Activated T-cell treated with anti-CD3 and anti-CD28 coated beads, Interleukin-2, amount 50 U/mL, for 72 hours (primary cell): ENCODE data around the gene GANC. TPM values are rescaled to one million over a fixed set of nuclear protein-coding genes. Genes with fewer than 3 reads are reported as not detected.
A peak's percentile ranks its signal among the peaks of the same experiment; 100 is the strongest.
"Not testable (repeated sequence)": the region's sequence is repeated elsewhere in the genome, so short reads cannot be mapped to it uniquely, and the experiment has no call there.

Experiments used
- ATAC-seq, 2 donors: fragments of 150-1000 bp; cut with Tn5 transposase; replicated peaks in 1 of 2; 2 replicates each; pipeline ENCODE4 v1.10.0; 2021; ENCODE audit warnings: moderate library complexity in 2 of 2, mild to moderate bottlenecking in 1 of 2
- DNase-seq, 2 donors: peaks; one replicate each; pipeline ENCODE4 v3.0.0; 2021 to 2022; ENCODE audit warnings: mixed read lengths in 1 of 2
- H3K27ac Mint-ChIP-seq: one replicate; pipeline ENCODE4 v1.8.0; 2022; ENCODE audit warnings: mild to moderate bottlenecking, moderate library complexity, mixed read lengths
- H3K27me3 Mint-ChIP-seq: one replicate; pipeline ENCODE4 v1.8.0; 2022; ENCODE audit warnings: low read depth, mixed read lengths
- H3K36me3 Mint-ChIP-seq, 2 donors: one replicate each; pipeline ENCODE4 v1.8.0; 2022; ENCODE audit warnings: mixed read lengths in 2 of 2, mild to moderate bottlenecking in 1 of 2; ENCODE audit not compliant: insufficient read depth in 2 of 2
- H3K4me1 Mint-ChIP-seq: one replicate; pipeline ENCODE4 v1.8.0; 2022; ENCODE audit warnings: low read depth, mixed read lengths
- H3K4me3 Mint-ChIP-seq, 2 donors: one replicate each; pipeline ENCODE4 v1.8.0; 2022; ENCODE audit warnings: mild to moderate bottlenecking in 2 of 2, mixed read lengths in 2 of 2, moderate library complexity in 2 of 2
- H3K9me3 Mint-ChIP-seq, 2 donors: one replicate each; pipeline ENCODE4 v1.8.0; 2022; ENCODE audit warnings: mixed read lengths in 2 of 2
- total RNA-seq, 2 donors: library from RNA; stranded (reverse); gene quantifications; one replicate each; pipeline ENCODE4 v1.2.3, GENCODE V29; 2022

The GANC gene, protein sequence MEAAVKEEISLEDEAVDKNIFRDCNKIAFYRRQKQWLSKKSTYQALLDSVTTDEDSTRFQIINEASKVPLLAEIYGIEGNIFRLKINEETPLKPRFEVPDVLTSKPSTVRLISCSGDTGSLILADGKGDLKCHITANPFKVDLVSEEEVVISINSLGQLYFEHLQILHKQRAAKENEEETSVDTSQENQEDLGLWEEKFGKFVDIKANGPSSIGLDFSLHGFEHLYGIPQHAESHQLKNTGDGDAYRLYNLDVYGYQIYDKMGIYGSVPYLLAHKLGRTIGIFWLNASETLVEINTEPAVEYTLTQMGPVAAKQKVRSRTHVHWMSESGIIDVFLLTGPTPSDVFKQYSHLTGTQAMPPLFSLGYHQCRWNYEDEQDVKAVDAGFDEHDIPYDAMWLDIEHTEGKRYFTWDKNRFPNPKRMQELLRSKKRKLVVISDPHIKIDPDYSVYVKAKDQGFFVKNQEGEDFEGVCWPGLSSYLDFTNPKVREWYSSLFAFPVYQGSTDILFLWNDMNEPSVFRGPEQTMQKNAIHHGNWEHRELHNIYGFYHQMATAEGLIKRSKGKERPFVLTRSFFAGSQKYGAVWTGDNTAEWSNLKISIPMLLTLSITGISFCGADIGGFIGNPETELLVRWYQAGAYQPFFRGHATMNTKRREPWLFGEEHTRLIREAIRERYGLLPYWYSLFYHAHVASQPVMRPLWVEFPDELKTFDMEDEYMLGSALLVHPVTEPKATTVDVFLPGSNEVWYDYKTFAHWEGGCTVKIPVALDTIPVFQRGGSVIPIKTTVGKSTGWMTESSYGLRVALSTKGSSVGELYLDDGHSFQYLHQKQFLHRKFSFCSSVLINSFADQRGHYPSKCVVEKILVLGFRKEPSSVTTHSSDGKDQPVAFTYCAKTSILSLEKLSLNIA (N-terminal part only)
- total RNA-seq: 10 to 100 TPM; 27.3 to 34.1 TPM

DNA sequence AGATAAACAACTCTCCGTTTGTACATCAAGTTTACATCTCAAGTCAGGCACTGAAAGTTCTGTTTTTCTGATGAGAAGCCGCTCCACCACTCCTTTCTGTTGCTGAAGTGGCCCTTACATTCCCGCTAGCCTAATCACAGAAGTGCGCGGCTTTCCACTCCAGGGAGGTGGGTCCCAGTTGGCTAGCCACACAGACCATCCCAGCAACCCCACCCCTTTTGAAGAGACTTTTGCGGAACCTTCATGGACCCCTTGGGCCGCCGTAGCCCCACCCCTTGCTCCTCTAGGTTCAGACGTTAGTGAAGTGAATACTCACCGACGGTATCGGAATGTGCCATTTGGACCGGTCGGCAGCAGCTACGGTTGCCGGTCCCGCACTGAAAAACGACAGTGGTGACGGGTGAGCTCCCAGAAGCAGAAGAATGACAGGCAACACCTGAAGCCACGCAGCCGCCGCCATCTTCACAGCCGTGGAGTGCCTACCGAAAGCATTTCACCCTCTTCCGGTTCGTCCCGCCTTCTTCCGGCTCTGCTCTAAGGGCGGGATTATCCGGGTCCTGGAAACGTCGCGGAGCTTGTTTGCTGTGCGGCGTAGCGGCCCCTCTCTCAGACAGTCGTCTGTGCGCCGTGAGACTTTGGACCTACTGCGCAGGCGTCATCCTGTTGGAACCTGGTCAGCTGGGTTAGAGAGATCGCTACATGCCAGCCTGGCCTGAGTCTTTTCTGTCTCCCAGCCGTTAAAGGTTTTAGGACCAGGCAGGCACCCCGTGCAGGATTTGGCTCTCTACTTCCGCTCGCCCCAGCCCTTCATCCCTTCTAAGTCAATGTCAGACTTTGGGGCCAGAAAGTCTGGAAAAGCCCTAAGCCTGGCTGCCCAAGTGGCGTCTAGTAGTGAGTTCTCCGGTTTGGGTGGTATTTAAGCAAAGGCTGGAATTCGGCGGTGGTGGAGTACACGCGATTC, at the start of gene GANC, which contains the start of gene TMEM87A:
TSS of gene GANC (plus strand) at position 263 of the 961 bp plus-strand sequence. CDS start 1,281 bp downstream, outside the sequence.
TSS of gene TMEM87A (minus strand) at position 495 of the 961 bp plus-strand sequence. CDS start at position 460, 35 bp downstream.
- no peaks in the 10 kb centered on the region for H3K27me3 Mint-ChIP-seq
- peaks cover 62% of the 10 kb centered on the region for H3K4me1 Mint-ChIP-seq
- peak within 1 kb of the TSS; percentile 97 for H3K27ac Mint-ChIP-seq
- ATAC-seq: peak; percentile 96 to 97
- no peaks in the 10 kb centered on the region for H3K9me3 Mint-ChIP-seq
- DNase-seq: peak; percentile 93 to 97
- peaks cover 0 to 8% of the 10 kb centered on the region in 2 donors for H3K36me3 Mint-ChIP-seq
- peak within 1 kb of the TSS; percentile 92 to 96 for H3K4me3 Mint-ChIP-seq

DNA sequence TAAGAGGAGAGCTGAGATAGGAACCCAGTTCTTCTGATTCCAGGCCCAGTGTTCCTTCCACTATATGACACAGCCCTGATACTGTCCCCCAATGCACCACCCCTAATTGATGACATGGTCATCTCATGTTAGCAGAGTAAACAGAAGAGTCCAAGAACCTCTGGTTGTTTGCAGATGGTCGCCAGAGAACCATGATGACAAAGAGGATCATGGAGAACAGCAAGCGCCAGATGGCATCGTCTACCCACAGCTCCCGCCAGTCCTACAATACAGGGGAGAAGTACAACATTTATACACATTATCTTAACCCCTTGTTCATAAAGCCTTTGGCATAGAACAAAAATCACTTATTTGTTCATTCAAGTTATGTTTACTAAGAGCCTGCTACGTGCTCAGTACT, 46.4 kb upstream of the GANC start:
- no peak for DNase-seq
- Mint-ChIP-seq H3K27me3 (no peaks in the 10 kb centered on the region), H3K9me3 (no peaks in the 10 kb centered on the region), H3K27ac (no peak overlapping the region), H3K4me1 (no peaks in the 10 kb centered on the region), H3K4me3 (no peak overlapping the region), H3K36me3 (peaks cover 3 to 11% of the 10 kb centered on the region in 2 donors)
- no peak for ATAC-seq

DNA sequence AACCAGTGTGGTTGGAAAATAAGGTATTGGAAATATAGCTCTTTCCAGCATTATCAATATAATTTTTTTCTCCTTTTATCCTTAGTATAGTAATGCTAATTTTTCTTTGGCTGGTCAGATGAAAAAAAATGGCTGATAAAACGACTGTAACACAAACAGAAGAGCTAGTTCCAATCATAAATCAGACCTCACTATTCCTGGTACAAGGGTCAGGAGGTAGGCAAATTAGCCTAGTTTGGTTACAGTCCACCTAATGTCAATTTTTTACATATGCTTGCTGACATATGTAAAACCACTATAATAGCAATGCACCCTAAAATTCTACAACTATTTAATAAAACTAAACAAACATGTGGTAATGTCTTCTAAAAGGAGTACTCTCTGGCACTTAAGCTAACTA, 45.0 kb upstream of the GANC start:
- ATAC-seq (no peak), DNase-seq (no peak)
- Mint-ChIP-seq H3K36me3 (peaks cover 3 to 11% of the 10 kb centered on the region in 2 donors), H3K27ac (no peak overlapping the region), H3K9me3 (no peaks in the 10 kb centered on the region), H3K4me3 (no peak overlapping the region), H3K4me1 (no peaks in the 10 kb centered on the region), H3K27me3 (no peaks in the 10 kb centered on the region)

DNA sequence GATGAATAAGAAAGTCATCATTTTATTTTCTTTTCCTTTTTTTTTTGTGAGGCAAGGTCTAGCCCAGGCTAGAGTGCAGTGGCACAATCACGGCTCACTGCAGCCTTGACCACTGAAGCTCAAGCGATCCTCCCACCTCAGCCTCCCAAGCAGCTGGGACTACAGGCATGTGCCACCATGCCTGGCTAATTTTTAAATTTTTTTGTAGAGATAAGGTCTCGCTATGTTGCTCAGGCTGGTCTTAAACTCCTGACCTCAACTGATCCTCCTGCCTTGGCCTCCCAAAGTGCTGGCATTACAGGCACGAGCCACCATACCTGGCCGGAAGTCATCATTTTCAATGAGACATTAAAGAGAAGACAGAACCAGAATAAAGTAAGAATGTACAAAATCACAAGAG, 44.0 kb upstream of the GANC start:
- DNase-seq, H3K4me3 Mint-ChIP-seq, H3K27ac Mint-ChIP-seq, H3K4me1 Mint-ChIP-seq, H3K9me3 Mint-ChIP-seq, H3K27me3 Mint-ChIP-seq, ATAC-seq: not testable (repeated sequence)
- H3K36me3 Mint-ChIP-seq: peaks cover 3 to 11% of the 10 kb centered on the region in 2 donors

DNA sequence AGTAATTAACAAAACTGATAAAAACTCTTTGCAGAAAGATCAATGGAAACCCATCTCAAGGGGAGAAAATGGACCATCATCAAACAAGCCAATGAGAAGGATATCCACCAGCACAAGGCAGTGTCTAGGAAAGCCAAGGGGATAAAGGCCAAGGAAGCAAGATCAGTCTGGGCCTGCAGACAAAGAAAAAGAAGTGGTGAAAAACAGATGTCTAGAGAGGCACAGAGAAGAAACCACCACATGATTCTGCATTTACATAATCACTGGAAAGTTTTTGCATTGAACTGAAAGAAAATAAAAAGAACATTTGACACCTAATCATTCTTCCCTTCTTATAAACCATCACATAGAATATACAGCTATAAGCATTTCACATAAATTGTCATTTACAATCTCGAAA, 41.9 kb upstream of the GANC start:
- Mint-ChIP-seq H3K4me3 (no peak overlapping the region), H3K27me3 (no peaks in the 10 kb centered on the region), H3K27ac (no peak overlapping the region), H3K9me3 (no peaks in the 10 kb centered on the region), H3K36me3 (peaks cover 6 to 8% of the 10 kb centered on the region in 2 donors), H3K4me1 (no peaks in the 10 kb centered on the region)
- DNase-seq (no peak), ATAC-seq (no peak)

DNA sequence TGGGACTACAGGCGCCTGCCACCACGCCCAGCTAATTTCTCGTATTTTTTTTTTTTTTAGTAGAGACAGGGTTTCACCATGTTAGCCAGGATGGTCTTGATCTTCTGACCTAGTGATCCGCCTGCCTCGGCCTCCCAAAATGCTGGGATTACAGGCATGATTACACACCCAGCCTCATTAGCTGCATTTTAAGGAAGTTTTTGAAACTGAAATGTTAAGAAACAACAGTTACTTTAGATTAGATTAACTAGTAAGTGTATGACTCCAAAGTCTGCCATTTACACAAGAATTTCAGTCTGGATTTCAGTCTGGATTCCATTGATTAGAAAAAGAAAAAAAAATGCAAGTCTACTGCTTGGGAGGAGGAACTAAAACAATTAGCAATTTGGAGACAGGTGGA, 40.4 kb upstream of the GANC start:
- no peak for ATAC-seq
- H3K36me3 Mint-ChIP-seq: peaks cover 4 to 10% of the 10 kb centered on the region in 2 donors
- H3K9me3 Mint-ChIP-seq: no peaks in the 10 kb centered on the region
- no peaks in the 10 kb centered on the region for H3K4me1 Mint-ChIP-seq
- peak overlapping the region; percentile 61 for H3K27ac Mint-ChIP-seq
- H3K27me3 Mint-ChIP-seq: no peaks in the 10 kb centered on the region
- H3K4me3 Mint-ChIP-seq: no peak overlapping the region
- DNase-seq: no peak

DNA sequence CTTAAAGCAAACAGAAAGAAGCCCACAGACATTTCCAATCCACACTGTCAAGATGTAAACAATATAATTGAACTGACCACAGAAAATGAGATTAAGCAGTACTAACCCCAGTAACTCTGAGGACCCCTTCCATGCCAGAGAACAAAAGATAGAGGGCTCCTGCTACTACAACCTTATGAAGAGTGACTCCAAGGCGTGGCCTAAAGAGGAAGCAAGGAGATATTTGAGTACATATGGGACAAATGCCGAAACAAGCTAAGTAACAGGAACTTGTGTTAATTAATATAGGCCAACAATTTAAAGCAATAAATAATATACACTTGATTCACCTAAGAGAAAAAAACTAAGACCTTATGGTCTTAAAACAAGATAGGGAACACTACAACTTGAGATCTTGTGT, 39.9 kb upstream of the GANC start:
- Mint-ChIP-seq H3K4me1 (no peaks in the 10 kb centered on the region), H3K4me3 (no peak overlapping the region), H3K9me3 (no peaks in the 10 kb centered on the region), H3K27ac (no peak overlapping the region), H3K27me3 (no peaks in the 10 kb centered on the region), H3K36me3 (peaks cover 4 to 10% of the 10 kb centered on the region in 2 donors)
- ATAC-seq: no peak
- DNase-seq: no peak

DNA sequence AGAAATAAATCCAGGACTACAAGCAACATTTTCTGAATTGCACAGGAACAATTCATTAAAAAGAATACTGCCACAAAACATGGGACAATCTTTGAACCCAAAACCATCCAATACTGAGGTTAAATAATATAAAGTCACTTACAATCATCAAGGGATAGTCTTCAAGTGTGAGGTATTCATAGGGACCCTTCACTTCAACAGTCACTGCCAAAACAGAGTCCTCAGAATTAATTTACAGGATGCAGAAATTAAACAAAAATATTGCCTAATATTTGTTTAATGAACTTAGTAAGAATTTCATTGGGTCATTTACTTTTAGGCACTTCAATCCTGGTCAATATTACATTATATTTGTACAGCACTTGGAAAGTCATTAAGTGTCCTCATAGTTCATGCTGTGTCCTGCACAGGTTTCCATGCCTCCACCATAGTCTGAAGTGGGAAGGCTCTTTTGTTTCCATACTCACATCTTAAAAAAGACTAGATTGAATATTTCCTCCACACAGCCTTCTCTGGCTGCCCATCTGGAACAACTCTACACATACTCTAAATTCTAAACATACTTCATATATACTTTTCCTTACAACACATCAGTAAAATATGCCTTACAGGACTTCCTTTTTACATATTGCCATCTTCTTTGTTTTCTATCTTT, 33.3 kb upstream of the GANC start:
- no peak for ATAC-seq
- no peaks in the 10 kb centered on the region for H3K9me3 Mint-ChIP-seq

DNA sequence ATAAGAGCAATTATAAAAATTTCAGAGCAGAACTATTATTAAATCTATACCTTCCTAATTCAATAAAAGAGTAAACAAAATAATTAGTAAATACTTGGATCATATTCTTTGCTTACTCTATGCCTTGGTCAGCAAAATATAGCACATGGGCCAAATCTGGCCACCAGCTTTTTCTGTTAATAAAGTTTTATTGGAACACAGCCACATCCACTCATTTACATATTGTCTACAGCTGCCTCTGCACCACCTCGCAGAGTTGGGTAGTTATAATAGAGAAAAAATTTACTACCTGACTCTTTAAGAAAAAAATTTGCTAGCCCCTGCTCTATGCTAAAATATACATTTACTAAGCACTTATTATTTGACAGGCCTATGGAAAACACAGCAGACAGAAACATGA, 32.2 kb upstream of the GANC start:
- Mint-ChIP-seq H3K27me3 (no peaks in the 10 kb centered on the region), H3K9me3 (no peaks in the 10 kb centered on the region), H3K27ac (no peak overlapping the region), H3K4me3 (no peak overlapping the region), H3K36me3 (peaks cover 7 to 18% of the 10 kb centered on the region in 2 donors), H3K4me1 (peaks cover 8% of the 10 kb centered on the region)
- DNase-seq (no peak), ATAC-seq (no peak)

More for the DNA sequence above, 33.3 kb upstream of the GANC start:
- DNase-seq: no peak
- no peak overlapping the region for H3K4me3 Mint-ChIP-seq
- H3K27ac Mint-ChIP-seq: peak overlapping the region; percentile 20
- no peaks in the 10 kb centered on the region for H3K27me3 Mint-ChIP-seq
- H3K4me1 Mint-ChIP-seq: peaks cover 8% of the 10 kb centered on the region
- H3K36me3 Mint-ChIP-seq: peaks cover 9 to 18% of the 10 kb centered on the region in 2 donors

DNA sequence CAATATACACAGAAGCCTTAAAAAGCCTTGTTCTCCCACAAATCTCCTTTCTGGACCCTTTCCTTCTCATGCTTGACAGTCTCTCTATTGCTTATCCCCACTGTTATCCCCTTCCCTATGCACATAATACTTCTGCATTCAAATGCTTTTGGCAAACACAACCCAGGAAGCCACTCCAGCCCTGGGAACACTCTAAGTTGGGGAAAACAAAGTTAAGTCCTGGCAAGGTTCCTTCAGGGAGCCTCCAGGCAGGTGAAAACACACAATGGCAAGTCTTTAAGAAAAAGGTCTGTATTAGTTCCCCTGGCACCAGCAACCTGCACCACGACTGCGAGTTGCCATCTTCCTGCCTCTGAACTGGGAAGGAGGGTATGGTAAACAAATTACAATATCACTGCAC, 19.7 kb upstream of the GANC start:
- Mint-ChIP-seq H3K4me3 (no peak overlapping the region), H3K27ac (no peak overlapping the region), H3K27me3 (no peaks in the 10 kb centered on the region), H3K9me3 (peaks cover 7 to 14% of the 10 kb centered on the region in 2 donors), H3K36me3 (peaks cover 16 to 38% of the 10 kb centered on the region in 2 donors), H3K4me1 (no peaks in the 10 kb centered on the region)
- DNase-seq: no peak
- no peak for ATAC-seq

DNA sequence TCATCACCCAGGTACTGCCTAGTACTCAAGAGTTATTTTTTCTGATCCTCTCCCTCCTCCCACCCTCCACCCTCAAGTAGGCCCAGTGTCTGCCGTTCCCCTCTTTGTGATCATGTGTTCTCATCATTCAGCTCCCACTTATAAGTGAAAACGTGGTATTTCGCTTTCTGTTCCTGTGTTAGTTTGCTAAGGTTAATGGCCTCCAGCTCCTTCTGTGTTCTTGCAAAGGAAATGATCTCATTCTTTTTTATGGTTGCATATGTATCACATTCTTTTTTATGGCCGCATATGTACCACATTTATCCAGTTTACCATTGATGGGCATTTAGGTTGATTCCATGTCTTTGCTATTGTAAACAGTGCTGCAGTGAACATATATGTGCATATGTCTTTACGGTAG, 8.2 kb upstream of the GANC start:
- peaks cover 17% of the 10 kb centered on the region for H3K4me1 Mint-ChIP-seq
- no peaks in the 10 kb centered on the region for H3K9me3 Mint-ChIP-seq
- DNase-seq (no peak), ATAC-seq (peak; percentile 28 to 31)
- no peak overlapping the region for H3K4me3 Mint-ChIP-seq
- H3K36me3 Mint-ChIP-seq: peaks cover 7 to 58% of the 10 kb centered on the region in 2 donors
- H3K27me3 Mint-ChIP-seq: no peaks in the 10 kb centered on the region
- peak overlapping the region; percentile 41 for H3K27ac Mint-ChIP-seq

DNA sequence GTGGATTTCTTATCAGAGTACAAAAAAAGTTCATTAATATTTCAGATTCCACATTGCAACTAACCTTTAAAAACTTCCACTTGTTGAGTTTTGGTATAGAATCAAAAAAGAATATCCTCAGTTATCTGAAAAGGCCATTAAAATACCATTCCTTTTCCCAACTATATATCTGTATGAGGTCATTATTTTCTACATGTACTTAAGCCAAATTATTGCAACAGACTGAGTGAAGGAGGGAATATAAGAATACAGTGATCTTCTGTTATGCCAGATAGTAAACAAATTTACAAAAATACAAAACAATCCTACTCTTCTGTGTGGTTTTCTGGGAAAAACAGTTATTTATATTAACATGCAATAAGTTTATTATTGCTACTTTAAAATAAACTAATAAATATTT, 5.7 kb upstream of the GANC start:
- no peak overlapping the region for H3K4me3 Mint-ChIP-seq
- H3K27me3 Mint-ChIP-seq: no peaks in the 10 kb centered on the region
- H3K27ac Mint-ChIP-seq: no peak overlapping the region
- DNase-seq (no peak), ATAC-seq (no peak)
- peaks cover 7 to 45% of the 10 kb centered on the region in 2 donors for H3K36me3 Mint-ChIP-seq
- H3K4me1 Mint-ChIP-seq: peaks cover 41% of the 10 kb centered on the region
- no peaks in the 10 kb centered on the region for H3K9me3 Mint-ChIP-seq
